PC-9 (cell line): ENCODE results near the gene LRP1B.

ENCODE experiments used
- EZH2 ChIP-seq: fragments of 200-600 bp; sonication (generic); IDR thresholded peaks from 2 replicates; pipeline ENCODE4 v1.8.0; 2017; ENCODE audit warnings: antibody characterized with exemption, low read depth
- TF ChIP-seq, protein P1 (sequence below): fragments of 200-600 bp; sonication (generic); conservative IDR thresholded peaks from 2 replicates; pipeline ENCODE4 v1.6.1; 2017; ENCODE audit warnings: mixed run types, antibody characterized with exemption, mild to moderate bottlenecking, moderate library complexity

DNA sequence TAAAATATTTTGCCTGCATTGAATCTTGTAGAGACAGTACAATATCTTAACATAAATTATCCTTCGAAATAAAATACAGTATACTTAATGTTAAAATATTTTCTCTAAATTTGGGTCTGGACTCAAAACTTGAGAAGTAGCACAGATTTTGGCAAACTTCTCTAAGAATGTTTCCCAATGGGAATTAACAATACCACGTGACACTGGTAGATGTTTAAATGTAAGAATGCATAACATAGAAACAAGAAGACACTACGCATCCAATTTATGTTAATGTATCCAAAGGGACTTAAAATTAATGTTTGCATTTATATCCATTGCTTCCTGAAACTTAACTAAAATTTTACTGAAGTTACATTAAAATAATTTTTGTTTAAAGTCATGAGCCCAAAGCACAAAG is 1460.9 kb downstream of the LRP1B start:
- TF ChIP-seq, protein P1, sequence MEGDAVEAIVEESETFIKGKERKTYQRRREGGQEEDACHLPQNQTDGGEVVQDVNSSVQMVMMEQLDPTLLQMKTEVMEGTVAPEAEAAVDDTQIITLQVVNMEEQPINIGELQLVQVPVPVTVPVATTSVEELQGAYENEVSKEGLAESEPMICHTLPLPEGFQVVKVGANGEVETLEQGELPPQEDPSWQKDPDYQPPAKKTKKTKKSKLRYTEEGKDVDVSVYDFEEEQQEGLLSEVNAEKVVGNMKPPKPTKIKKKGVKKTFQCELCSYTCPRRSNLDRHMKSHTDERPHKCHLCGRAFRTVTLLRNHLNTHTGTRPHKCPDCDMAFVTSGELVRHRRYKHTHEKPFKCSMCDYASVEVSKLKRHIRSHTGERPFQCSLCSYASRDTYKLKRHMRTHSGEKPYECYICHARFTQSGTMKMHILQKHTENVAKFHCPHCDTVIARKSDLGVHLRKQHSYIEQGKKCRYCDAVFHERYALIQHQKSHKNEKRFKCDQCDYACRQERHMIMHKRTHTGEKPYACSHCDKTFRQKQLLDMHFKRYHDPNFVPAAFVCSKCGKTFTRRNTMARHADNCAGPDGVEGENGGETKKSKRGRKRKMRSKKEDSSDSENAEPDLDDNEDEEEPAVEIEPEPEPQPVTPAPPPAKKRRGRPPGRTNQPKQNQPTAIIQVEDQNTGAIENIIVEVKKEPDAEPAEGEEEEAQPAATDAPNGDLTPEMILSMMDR, result no peak
- no peak for TF ChIP-seq EZH2
